OCI-LY1 (cell line): Measurements from ENCODE around the gene ACOT11.

Source experiments
- CTCF ChIP-seq: fragments of 200-600 bp; sonication (generic), shearing (Covaris generic); IDR thresholded peaks from 2 replicates; pipeline ENCODE4 v1.5.1; 2017; ENCODE audit warnings: mild to moderate bottlenecking, antibody characterized with exemption, low read length, moderate library complexity, mixed read lengths
- EZH2 ChIP-seq: fragments of 200-600 bp; sonication (generic), shearing (Covaris generic); IDR thresholded peaks from 2 replicates; pipeline ENCODE4 v1.8.0; 2017; ENCODE audit warnings: borderline replicate concordance, mixed run types, mild to moderate bottlenecking, antibody characterized with exemption, low read length, moderate library complexity, mixed read lengths

GRCh38 chr1:54624466-54625464, 76.7 kb downstream of the ACOT11 start:
- TF ChIP-seq CTCF, result no peak
- no peak for TF ChIP-seq EZH2
